Measurements from ENCODE around the gene BLTP3B. TPM values are rescaled to one million over a fixed set of nuclear protein-coding genes. Genes with fewer than 3 reads are reported as not detected.

The BLTP3B gene
- total RNA-seq, 1 experiment from 2014 or later = 22.4 TPM

DNA sequence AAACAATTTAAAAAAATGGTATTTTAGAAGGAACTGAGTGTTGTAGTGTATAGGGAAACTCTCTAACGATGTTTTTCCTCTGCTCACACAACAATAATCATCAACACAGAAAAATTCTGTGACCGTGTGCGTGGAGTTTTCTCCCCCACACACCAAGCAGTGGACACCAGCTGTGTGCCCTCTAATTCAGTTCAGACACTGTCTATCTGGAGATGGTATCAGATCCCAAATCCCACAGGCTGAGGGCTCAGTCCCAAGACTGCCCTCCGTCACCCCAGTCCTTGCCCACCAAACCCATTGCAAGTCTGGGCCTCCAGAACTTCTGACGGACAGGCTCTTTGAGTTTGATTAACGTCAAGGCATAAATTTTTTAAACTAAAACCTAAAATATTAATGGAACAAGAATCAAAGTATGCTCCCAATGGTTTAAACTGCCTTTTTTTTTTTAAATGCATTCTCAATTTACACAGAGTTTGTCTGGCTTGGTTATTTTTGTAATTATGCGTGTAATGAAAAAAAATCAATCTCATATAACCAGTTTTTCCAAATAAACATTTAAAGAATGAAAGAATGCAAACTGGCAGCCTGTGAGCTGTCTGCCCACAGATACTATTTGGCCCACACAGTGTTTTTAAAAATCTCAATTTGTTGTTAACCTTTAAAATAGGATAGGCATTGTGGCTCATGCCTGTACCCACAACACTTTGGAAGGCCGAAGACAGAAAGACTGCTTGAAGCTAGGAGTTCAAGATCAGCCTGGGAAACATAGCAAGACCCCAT is 19.2 kb downstream of the BLTP3B start:
- Mint-ChIP-seq H3K9me3 (peaks cover 11% of the 10 kb centered on the region), H3K27me3 (ENCODE audit: low read depth) (no peaks in the 10 kb centered on the region), H3K4me3 (no peak overlapping the region), H3K27ac (no peak overlapping the region), H3K36me3 (peaks cover 6% of the 10 kb centered on the region), H3K4me1 (peaks cover 9% of the 10 kb centered on the region)
- CTCF ChIA-PET = no interaction called here
- no peak for ATAC-seq
- no peak for DNase-seq (ENCODE audit: low spot score)
- POLR2A ChIA-PET = interaction anchor here (0.7 kb wide), 1 partner anchor 41 kb away, joined by 3 read pairs; no protein-coding TSS in a partner anchor
- TF ChIP-seq NR3C1 (CRISPR knock-in tag; conservative IDR thresholded peaks at IDR 0.05; ENCODE audit: low read depth) = no peak
- no peak for TF ChIP-seq CREM (CRISPR knock-in tag; IDR thresholded peaks at IDR 0.05)
- TF ChIP-seq, protein P1, sequence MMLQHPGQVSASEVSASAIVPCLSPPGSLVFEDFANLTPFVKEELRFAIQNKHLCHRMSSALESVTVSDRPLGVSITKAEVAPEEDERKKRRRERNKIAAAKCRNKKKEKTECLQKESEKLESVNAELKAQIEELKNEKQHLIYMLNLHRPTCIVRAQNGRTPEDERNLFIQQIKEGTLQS (CRISPR knock-in tag; conservative IDR thresholded peaks at IDR 0.05) = no peak
- no peak for TF ChIP-seq NR2C2 (CRISPR knock-in tag; IDR thresholded peaks at IDR 0.05)
- no peak for TF ChIP-seq ZNF396 (CRISPR knock-in tag; IDR thresholded peaks at IDR 0.05; ENCODE audit: borderline replicate concordance)
- no peak for TF ChIP-seq ATF1 (CRISPR knock-in tag; IDR thresholded peaks at IDR 0.05)
- no peak for TF ChIP-seq HMGA2 (CRISPR knock-in tag; IDR thresholded peaks at IDR 0.05)
- TF ChIP-seq, protein P2, sequence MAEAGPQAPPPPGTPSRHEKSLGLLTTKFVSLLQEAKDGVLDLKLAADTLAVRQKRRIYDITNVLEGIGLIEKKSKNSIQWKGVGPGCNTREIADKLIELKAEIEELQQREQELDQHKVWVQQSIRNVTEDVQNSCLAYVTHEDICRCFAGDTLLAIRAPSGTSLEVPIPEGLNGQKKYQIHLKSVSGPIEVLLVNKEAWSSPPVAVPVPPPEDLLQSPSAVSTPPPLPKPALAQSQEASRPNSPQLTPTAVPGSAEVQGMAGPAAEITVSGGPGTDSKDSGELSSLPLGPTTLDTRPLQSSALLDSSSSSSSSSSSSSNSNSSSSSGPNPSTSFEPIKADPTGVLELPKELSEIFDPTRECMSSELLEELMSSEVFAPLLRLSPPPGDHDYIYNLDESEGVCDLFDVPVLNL (CRISPR knock-in tag; IDR thresholded peaks at IDR 0.05; ENCODE audit: borderline replicate concordance, low read depth) = no peak
- TF ChIP-seq, protein P3, sequence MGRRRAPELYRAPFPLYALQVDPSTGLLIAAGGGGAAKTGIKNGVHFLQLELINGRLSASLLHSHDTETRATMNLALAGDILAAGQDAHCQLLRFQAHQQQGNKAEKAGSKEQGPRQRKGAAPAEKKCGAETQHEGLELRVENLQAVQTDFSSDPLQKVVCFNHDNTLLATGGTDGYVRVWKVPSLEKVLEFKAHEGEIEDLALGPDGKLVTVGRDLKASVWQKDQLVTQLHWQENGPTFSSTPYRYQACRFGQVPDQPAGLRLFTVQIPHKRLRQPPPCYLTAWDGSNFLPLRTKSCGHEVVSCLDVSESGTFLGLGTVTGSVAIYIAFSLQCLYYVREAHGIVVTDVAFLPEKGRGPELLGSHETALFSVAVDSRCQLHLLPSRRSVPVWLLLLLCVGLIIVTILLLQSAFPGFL (CRISPR knock-in tag; IDR thresholded peaks at IDR 0.05; ENCODE audit: borderline replicate concordance) = no peak
- no peak for TF ChIP-seq IRF1 (CRISPR knock-in tag; IDR thresholded peaks at IDR 0.05)
- TF ChIP-seq AFF4 (CRISPR knock-in tag; IDR thresholded peaks at IDR 0.05; ENCODE audit: borderline replicate concordance) = no peak
- TF ChIP-seq, protein P4, sequence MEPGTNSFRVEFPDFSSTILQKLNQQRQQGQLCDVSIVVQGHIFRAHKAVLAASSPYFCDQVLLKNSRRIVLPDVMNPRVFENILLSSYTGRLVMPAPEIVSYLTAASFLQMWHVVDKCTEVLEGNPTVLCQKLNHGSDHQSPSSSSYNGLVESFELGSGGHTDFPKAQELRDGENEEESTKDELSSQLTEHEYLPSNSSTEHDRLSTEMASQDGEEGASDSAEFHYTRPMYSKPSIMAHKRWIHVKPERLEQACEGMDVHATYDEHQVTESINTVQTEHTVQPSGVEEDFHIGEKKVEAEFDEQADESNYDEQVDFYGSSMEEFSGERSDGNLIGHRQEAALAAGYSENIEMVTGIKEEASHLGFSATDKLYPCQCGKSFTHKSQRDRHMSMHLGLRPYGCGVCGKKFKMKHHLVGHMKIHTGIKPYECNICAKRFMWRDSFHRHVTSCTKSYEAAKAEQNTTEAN (CRISPR knock-in tag; IDR thresholded peaks at IDR 0.05) = no peak
- no peak for TF ChIP-seq SP1 (CRISPR knock-in tag; conservative IDR thresholded peaks at IDR 0.05)

DNA sequence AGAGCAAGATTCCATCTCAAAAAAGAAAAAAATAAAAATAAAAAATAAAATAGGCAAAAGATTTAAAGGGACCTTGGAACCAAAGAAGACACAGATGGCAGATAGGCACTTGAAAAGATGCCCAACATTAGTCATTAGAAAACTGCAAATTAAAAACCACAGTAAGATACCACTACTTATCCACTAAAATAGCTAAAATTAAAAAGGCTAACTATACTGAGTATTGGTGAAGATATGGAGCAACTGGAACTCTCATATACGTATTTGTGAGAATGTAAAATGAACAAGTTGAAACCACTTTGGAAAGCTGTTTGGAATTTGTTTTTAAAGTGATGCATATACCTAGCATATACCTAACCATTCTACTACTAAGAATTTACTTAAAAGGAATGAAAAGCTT is 22.3 kb downstream of the BLTP3B start:
- Mint-ChIP-seq H3K4me3 (no peak overlapping the region), H3K4me1 (no peaks in the 10 kb centered on the region), H3K27me3 (ENCODE audit: low read depth) (no peaks in the 10 kb centered on the region), H3K27ac (no peak overlapping the region), H3K36me3 (peaks cover 17% of the 10 kb centered on the region), H3K9me3 (peaks cover 23% of the 10 kb centered on the region)
- ChIA-PET POLR2A (no interaction called here), CTCF (interaction anchor here (2.5 kb wide), 1 partner anchor 34 kb away, joined by 7 read pairs; no protein-coding TSS in a partner anchor)
- DNase-seq (ENCODE audit: low spot score) = no peak
- no peak for ATAC-seq
- TF ChIP-seq, protein P5, sequence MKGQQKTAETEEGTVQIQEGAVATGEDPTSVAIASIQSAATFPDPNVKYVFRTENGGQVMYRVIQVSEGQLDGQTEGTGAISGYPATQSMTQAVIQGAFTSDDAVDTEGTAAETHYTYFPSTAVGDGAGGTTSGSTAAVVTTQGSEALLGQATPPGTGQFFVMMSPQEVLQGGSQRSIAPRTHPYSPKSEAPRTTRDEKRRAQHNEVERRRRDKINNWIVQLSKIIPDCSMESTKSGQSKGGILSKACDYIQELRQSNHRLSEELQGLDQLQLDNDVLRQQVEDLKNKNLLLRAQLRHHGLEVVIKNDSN (CRISPR knock-in tag; IDR thresholded peaks at IDR 0.05) = no peak
- TF ChIP-seq, protein P2 (CRISPR knock-in tag; IDR thresholded peaks at IDR 0.05; ENCODE audit: borderline replicate concordance, low read depth) = no peak
- TF ChIP-seq PRRX2 (CRISPR knock-in tag; IDR thresholded peaks at IDR 0.05) (no peak), ZNF317 (CRISPR knock-in tag; IDR thresholded peaks at IDR 0.05; ENCODE audit: borderline replicate concordance, low read depth) (no peak), FOXK1 (CRISPR knock-in tag; IDR thresholded peaks at IDR 0.05) (no peak)
- TF ChIP-seq, protein P6, sequence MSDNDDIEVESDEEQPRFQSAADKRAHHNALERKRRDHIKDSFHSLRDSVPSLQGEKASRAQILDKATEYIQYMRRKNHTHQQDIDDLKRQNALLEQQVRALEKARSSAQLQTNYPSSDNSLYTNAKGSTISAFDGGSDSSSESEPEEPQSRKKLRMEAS (CRISPR knock-in tag; IDR thresholded peaks at IDR 0.05) = no peak
